IMR-90 (cell line): Measurements from ENCODE around the gene ACOXL. TPM values are rescaled to one million over a fixed set of nuclear protein-coding genes. Genes with fewer than 3 reads are reported as not detected.

Source experiments
- ATAC-seq: fragments of 200-7000 bp; cut with Tn5 transposase; 2 replicates; pipeline ENCODE4 v1.9.1; 2020; ENCODE audit warnings: low read depth, mild to moderate bottlenecking, moderate library complexity
- BruUV-seq: library from RNA; stranded (reverse); fragments of 400-500 nt; replicated peaks from 2 replicates; lab custom pipeline; 2021; lab: Mats Ljungman, UMichigan
- CTCF ChIA-PET: fragments of 300-600 bp; formaldehyde crosslinking; extraction: SDS; loops from one replicate; lab custom pipeline; 2021; ENCODE audit warnings: antibody characterized with exemption; lab: Yijun Ruan, JAX
- POLR2A ChIA-PET: fragments of 300-600 bp; sonication (Branson Sonifier 250); formaldehyde crosslinking; loops from one replicate; lab custom pipeline; 2022; ENCODE audit warnings: antibody characterized with exemption; ENCODE audit not compliant: unreplicated experiment; lab: Charles Lee
- DNase-seq: peaks from one replicate; pipeline ENCODE4 v3.0.0; 2013
- H2AFZ ChIP-seq: replicated peaks from 2 replicates; pipeline ENCODE3; 2013; ENCODE audit warnings: low read length, mild to moderate bottlenecking; ENCODE audit not compliant: poor library complexity
- H2AK5ac ChIP-seq: 2 replicates; pipeline ENCODE4 v1.6.1; 2013; ENCODE audit warnings: low read depth, low read length, inconsistent platforms
- H2AK9ac ChIP-seq: replicated peaks from 2 replicates; pipeline ENCODE3; 2013; ENCODE audit warnings: mild to moderate bottlenecking, low read depth, low read length, moderate library complexity; ENCODE audit not compliant: poor library complexity
- H2BK120ac ChIP-seq: 2 replicates; pipeline ENCODE4 v1.6.1; 2013; ENCODE audit warnings: low read depth, low read length, inconsistent platforms
- H2BK15ac ChIP-seq: 3 replicates; pipeline ENCODE4 v1.6.1; 2013; ENCODE audit warnings: low read depth, low read length, inconsistent platforms
- H2BK20ac ChIP-seq: 2 replicates; pipeline ENCODE4 v1.6.1; 2013; ENCODE audit warnings: low read depth, mild to moderate bottlenecking, inconsistent platforms, low read length, moderate library complexity
- H2BK5ac ChIP-seq: 2 replicates; pipeline ENCODE4 v1.6.1; 2013; ENCODE audit warnings: mild to moderate bottlenecking, low read depth, low read length, inconsistent platforms; ENCODE audit not compliant: poor library complexity, severe bottlenecking
- H3K14ac ChIP-seq: replicated peaks from 2 replicates; pipeline ENCODE4 v1.6.1; 2013; ENCODE audit warnings: low read depth, low read length, inconsistent platforms
- H3K18ac ChIP-seq: 2 replicates; pipeline ENCODE4 v1.6.1; 2013; ENCODE audit warnings: low read depth, low read length, control low read depth
- H3K23ac ChIP-seq: 2 replicates; pipeline ENCODE4 v1.6.1; 2013; ENCODE audit warnings: low read depth, low read length, inconsistent platforms
- H3K27ac ChIP-seq: 2 replicates; pipeline ENCODE4 v1.5.1; 2013; ENCODE audit warnings: mild to moderate bottlenecking, control low read depth, low read length; ENCODE audit not compliant: insufficient read depth
- H3K27me3 ChIP-seq: 2 replicates; pipeline ENCODE4 v1.6.1; 2013; ENCODE audit warnings: low read length; ENCODE audit not compliant: control insufficient read depth, insufficient read depth
- H3K36me3 ChIP-seq: 2 replicates; pipeline ENCODE4 v1.6.1; 2013; ENCODE audit warnings: low read length, mixed read lengths; ENCODE audit not compliant: control insufficient read depth, insufficient read depth
- H3K4ac ChIP-seq: 2 replicates; pipeline ENCODE4 v1.6.1; 2013; ENCODE audit warnings: low read depth, low read length, inconsistent platforms
- H3K4me1 ChIP-seq: 2 replicates; pipeline ENCODE4 v1.6.1; 2013; ENCODE audit warnings: low read length, mixed read lengths; ENCODE audit not compliant: control insufficient read depth, insufficient read depth
- H3K4me2 ChIP-seq: 2 replicates; pipeline ENCODE4 v1.6.1; 2013; ENCODE audit warnings: low read depth, mild to moderate bottlenecking, control low read depth, low read length, moderate library complexity
- H3K4me3 ChIP-seq: 2 replicates; pipeline ENCODE4 v1.5.1; 2013; ENCODE audit warnings: low read depth, mild to moderate bottlenecking, control low read depth, low read length, moderate library complexity; ENCODE audit not compliant: insufficient read depth
- H3K56ac ChIP-seq: 2 replicates; pipeline ENCODE4 v1.6.1; 2013; ENCODE audit warnings: low read length, inconsistent platforms; ENCODE audit not compliant: insufficient read depth; ENCODE audit errors: extremely low read depth
- H3K79me1 ChIP-seq, 2 experiments: 2 replicates each; pipeline ENCODE4 v1.6.1; 2013; ENCODE audit warnings: low read length in 2 of 2, inconsistent platforms in 1 of 2, low read depth in 1 of 2
- H3K9ac ChIP-seq: 2 replicates; pipeline ENCODE4 v1.6.1; 2013; ENCODE audit warnings: low read depth, low read length, control low read depth
- H3K9me1 ChIP-seq: 2 replicates; pipeline ENCODE4 v1.6.1; 2013; ENCODE audit warnings: low read length, inconsistent platforms; ENCODE audit not compliant: insufficient read depth
- H3K9me3 ChIP-seq: 2 replicates; pipeline ENCODE4 v1.6.1; 2013; ENCODE audit warnings: low read length; ENCODE audit not compliant: control insufficient read depth, insufficient read depth
- H4K20me1 ChIP-seq: 2 replicates; pipeline ENCODE4 v1.6.1; 2013; ENCODE audit warnings: low read length, inconsistent platforms; ENCODE audit not compliant: insufficient read depth
- H4K5ac ChIP-seq: 2 replicates; pipeline ENCODE4 v1.6.1; 2013; ENCODE audit warnings: mild to moderate bottlenecking, low read depth, low read length, control low read depth
- H4K8ac ChIP-seq, 2 experiments: 2 replicates each; pipeline ENCODE4 v1.6.1; 2013; ENCODE audit warnings: low read depth in 2 of 2, low read length in 2 of 2, control low read depth in 1 of 2, inconsistent platforms in 1 of 2
- H4K91ac ChIP-seq: 2 replicates; pipeline ENCODE4 v1.6.1; 2013; ENCODE audit warnings: low read depth, low read length, inconsistent platforms; ENCODE audit not compliant: insufficient read depth
- BHLHE40 ChIP-seq: fragments of 150-350 bp; IDR thresholded peaks from 2 replicates; pipeline ENCODE4 v1.6.1; 2016; ENCODE audit warnings: mild to moderate bottlenecking, low read depth, low read length
- CEBPB ChIP-seq: IDR thresholded peaks from 2 replicates; pipeline ENCODE4 v1.6.1; 2012; ENCODE audit warnings: low read depth, low read length, improper control_type of control experiment
- CHD1 ChIP-seq: IDR thresholded peaks from 2 replicates; pipeline ENCODE4 v1.6.1; 2012; ENCODE audit warnings: low read depth, low read length, improper control_type of control experiment
- FOS ChIP-seq: fragments of 150-350 bp; IDR thresholded peaks from 2 replicates; pipeline ENCODE4 v1.6.1; 2016; ENCODE audit warnings: low read depth, low read length
- MAFK ChIP-seq: IDR thresholded peaks from 2 replicates; pipeline ENCODE4 v1.6.1; 2012; ENCODE audit warnings: low read depth, low read length, improper control_type of control experiment
- MAZ ChIP-seq: IDR thresholded peaks from 2 replicates; pipeline ENCODE4 v1.6.1; 2012; ENCODE audit warnings: low read depth, mild to moderate bottlenecking, low read length, improper control_type of control experiment, moderate library complexity, borderline replicate concordance
- MXI1 ChIP-seq: IDR thresholded peaks from 2 replicates; pipeline ENCODE4 v1.6.1; 2012; ENCODE audit warnings: low read depth, mild to moderate bottlenecking, low read length, moderate library complexity, borderline replicate concordance
- NFE2L2 ChIP-seq: fragments of 150-350 bp; IDR thresholded peaks from 2 replicates; pipeline ENCODE4 v1.6.1; 2016; ENCODE audit warnings: low read depth, mild to moderate bottlenecking, low read length
- POLR2A ChIP-seq: IDR thresholded peaks from 2 replicates; pipeline ENCODE4 v1.6.1; 2012; ENCODE audit warnings: mild to moderate bottlenecking, low read depth, low read length
- RAD21 ChIP-seq: IDR thresholded peaks from 2 replicates; pipeline ENCODE4 v1.6.1; 2012; ENCODE audit warnings: low read length, improper control_type of control experiment
- RCOR1 ChIP-seq: IDR thresholded peaks from 2 replicates; pipeline ENCODE4 v1.6.1; 2012; ENCODE audit warnings: mild to moderate bottlenecking, low read length, improper control_type of control experiment; ENCODE audit not compliant: insufficient replicate concordance
- RFX5 ChIP-seq: IDR thresholded peaks from 2 replicates; pipeline ENCODE4 v1.8.0; 2012; ENCODE audit warnings: low read depth, mild to moderate bottlenecking, low read length, moderate library complexity
- SMC3 ChIP-seq: fragments of 150-350 bp; IDR thresholded peaks from 2 replicates; pipeline ENCODE4 v1.6.1; 2016; ENCODE audit warnings: low read depth, mild to moderate bottlenecking, antibody characterized with exemption, low read length, moderate library complexity
- WGBS, 2 experiments: methylation state at CpG; one replicate each; pipeline versions ENCODE4 v1.1.5 to v1.1.7; 2013; ENCODE audit warnings: missing lambda C conversion rate in 2 of 2; ENCODE audit not compliant: insufficient read length in 1 of 2; ENCODE audit errors: extremely low coverage in 2 of 2; 5-methylcytosine and 5-hydroxymethylcytosine counted together
- dilution Hi-C: fragments of 300-500 bp; cut with HindIII; formaldehyde crosslinking; loops from one replicate; pipeline ENCODE4 v1.14.3; 2018; ENCODE audit warnings: low sequenced_read_pairs; ENCODE audit not compliant: unreplicated experiment
- in situ Hi-C: fragments of 300-500 bp; cut with MboI; formaldehyde crosslinking; loops from 3 replicates; pipeline ENCODE4 v1.14.3; 2019; ENCODE audit warnings: low sequenced_read_pairs, inconsistent platforms, mixed read lengths
- intact Hi-C: fragments of 100-400 bp; cut with micrococcal nuclease; formaldehyde crosslinking; loops from 2 replicates; pipeline ENCODE4 v1.10.0; 2022
- polyA plus RNA-seq, 3 experiments: library from polyadenylated mRNA; depleted of rRNA; stranded (reverse); fragments of >200 nt; gene quantifications; 2 replicates each; pipeline ENCODE4 v1.2.3, GENCODE V29; 2012; ENCODE audit warnings: low replicate concordance in 1 of 3
- total RNA-seq: library from RNA; depleted of rRNA; stranded (reverse); fragments of >200 nt; gene quantifications from 2 replicates; pipeline ENCODE4 v1.2.3, GENCODE V29; 2012
- TF ChIP-seq, protein P1 (sequence below): fragments of 150-350 bp; IDR thresholded peaks from 2 replicates; pipeline ENCODE4 v1.6.1; 2016; ENCODE audit warnings: low read depth, mild to moderate bottlenecking, low read length, moderate library complexity, borderline replicate concordance
- TF ChIP-seq, protein P2 (sequence below): fragments of 150-350 bp; IDR thresholded peaks from 2 replicates; pipeline ENCODE4 v1.6.1; 2017; ENCODE audit warnings: mild to moderate bottlenecking, antibody characterized with exemption, low read length, low read depth
- TF ChIP-seq, protein P3 (sequence below): conservative IDR thresholded peaks from 2 replicates; pipeline ENCODE4 v1.5.1; 2012; ENCODE audit warnings: mild to moderate bottlenecking, low read depth, low read length, improper control_type of control experiment

The ACOXL gene
- total and polyA plus RNA-seq, 2 of the 4 experiments (the other 2 are of a cell fraction): not detected

DNA sequence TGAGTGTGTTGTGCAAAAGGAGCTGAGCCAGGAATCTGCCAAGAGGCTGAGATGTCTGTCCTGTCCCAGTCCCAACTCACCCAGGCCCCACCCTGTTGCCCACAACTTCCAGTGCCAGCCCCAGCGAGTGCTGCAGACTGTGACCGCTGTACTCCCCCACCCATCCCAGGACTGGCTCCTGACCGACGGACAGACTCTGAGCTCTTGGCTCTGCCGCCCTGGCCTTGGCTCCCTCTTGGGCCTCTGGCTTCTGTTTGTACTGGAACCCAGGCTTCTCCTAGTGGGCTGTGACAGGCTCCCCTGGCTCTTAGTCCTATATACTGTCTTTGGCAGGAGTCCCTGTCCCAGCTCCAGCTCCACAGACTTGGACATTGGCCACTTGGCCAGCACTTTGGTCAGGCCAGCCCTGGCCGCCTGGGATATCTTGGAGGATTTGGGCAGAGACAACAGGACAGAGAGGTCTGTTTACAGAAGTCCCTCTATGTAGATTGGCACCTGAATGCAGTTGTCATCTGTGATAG lies 41.1 kb downstream of the ACOXL start:
- Histone ChIP-seq H2BK15ac (no peak overlapping the region), H4K20me1 (no peaks in the 10 kb centered on the region), H3K79me1 (no peaks in the 10 kb centered on the region), H4K91ac (no peak overlapping the region), H2AK9ac (no peak overlapping the region), H3K18ac (no peak overlapping the region), H3K36me3 (no peaks in the 10 kb centered on the region), H3K4me3 (no peak overlapping the region), H2BK20ac (no peak overlapping the region), H3K9ac (no peak overlapping the region), H3K23ac (no peak overlapping the region), H4K8ac (no peak overlapping the region), H3K9me3 (no peaks in the 10 kb centered on the region), H2AFZ (no peak overlapping the region), H3K4me2 (no peak overlapping the region), H3K14ac (no peak overlapping the region), H3K4me1 (0 out of 2 replicates have a peak, but pooled peaks cover 1% of the 10 kb centered on the region), H3K27ac (no peak overlapping the region), H3K9me1 (no peaks in the 10 kb centered on the region), H2BK120ac (no peak overlapping the region), H4K5ac (no peak overlapping the region), H3K56ac (no peak overlapping the region), H2AK5ac (no peak overlapping the region), H3K27me3 (peaks cover 35% of the 10 kb centered on the region), H2BK5ac (no peak overlapping the region), H3K4ac (no peak overlapping the region)
- dilution Hi-C loops (no loop called here), intact Hi-C loops (no loop called here), in situ Hi-C loops (no loop called here)
- TF ChIP-seq MXI1 (no peak), FOS (no peak), POLR2A (no peak), RAD21 (no peak), RCOR1 (no peak), SMC3 (no peak), MAFK (no peak), NFE2L2 (no peak), CEBPB (no peak), MAZ (no peak), BHLHE40 (no peak), CHD1 (no peak), RFX5 (no peak)
- TF ChIP-seq, protein P1, sequence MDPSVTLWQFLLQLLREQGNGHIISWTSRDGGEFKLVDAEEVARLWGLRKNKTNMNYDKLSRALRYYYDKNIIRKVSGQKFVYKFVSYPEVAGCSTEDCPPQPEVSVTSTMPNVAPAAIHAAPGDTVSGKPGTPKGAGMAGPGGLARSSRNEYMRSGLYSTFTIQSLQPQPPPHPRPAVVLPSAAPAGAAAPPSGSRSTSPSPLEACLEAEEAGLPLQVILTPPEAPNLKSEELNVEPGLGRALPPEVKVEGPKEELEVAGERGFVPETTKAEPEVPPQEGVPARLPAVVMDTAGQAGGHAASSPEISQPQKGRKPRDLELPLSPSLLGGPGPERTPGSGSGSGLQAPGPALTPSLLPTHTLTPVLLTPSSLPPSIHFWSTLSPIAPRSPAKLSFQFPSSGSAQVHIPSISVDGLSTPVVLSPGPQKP: no peak
- TF ChIP-seq, protein P2, sequence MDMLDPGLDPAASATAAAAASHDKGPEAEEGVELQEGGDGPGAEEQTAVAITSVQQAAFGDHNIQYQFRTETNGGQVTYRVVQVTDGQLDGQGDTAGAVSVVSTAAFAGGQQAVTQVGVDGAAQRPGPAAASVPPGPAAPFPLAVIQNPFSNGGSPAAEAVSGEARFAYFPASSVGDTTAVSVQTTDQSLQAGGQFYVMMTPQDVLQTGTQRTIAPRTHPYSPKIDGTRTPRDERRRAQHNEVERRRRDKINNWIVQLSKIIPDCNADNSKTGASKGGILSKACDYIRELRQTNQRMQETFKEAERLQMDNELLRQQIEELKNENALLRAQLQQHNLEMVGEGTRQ: no peak
- TF ChIP-seq, protein P3, sequence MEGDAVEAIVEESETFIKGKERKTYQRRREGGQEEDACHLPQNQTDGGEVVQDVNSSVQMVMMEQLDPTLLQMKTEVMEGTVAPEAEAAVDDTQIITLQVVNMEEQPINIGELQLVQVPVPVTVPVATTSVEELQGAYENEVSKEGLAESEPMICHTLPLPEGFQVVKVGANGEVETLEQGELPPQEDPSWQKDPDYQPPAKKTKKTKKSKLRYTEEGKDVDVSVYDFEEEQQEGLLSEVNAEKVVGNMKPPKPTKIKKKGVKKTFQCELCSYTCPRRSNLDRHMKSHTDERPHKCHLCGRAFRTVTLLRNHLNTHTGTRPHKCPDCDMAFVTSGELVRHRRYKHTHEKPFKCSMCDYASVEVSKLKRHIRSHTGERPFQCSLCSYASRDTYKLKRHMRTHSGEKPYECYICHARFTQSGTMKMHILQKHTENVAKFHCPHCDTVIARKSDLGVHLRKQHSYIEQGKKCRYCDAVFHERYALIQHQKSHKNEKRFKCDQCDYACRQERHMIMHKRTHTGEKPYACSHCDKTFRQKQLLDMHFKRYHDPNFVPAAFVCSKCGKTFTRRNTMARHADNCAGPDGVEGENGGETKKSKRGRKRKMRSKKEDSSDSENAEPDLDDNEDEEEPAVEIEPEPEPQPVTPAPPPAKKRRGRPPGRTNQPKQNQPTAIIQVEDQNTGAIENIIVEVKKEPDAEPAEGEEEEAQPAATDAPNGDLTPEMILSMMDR: no peak
- 6% methylated on average over 3 of the region's 6 CpGs; no CpG with 5 or more reads in 1 of the 2 experiments for WGBS, 2 experiments
- CTCF ChIA-PET: no interaction called here
- BruUV-seq: no TSS peak
- POLR2A ChIA-PET: no interaction called here
- DNase-seq (no peak), ATAC-seq (no peak)
